ENCODE data around the gene MYLK3.

MYLK3 gene

DNA sequence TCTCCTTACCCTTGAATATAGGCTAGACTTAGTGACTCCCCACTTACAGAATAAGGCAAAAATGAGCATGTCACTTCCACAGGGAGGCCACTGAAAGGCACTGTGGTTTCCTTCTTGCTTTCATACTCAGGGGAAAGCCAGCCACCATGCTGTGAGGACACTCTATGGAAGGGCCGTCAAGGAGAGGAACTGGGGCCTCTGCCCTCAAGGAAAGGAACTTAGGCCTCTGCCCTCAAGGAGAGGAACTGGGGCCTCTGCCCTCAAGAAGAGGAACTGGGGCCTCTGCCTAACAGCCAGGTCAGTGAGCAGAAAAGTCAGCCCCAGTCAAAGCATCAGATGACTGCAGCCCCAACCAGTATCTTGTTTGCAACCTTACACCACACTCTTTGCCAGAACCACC is 89.2 kb downstream of the MYLK3 start:
- Mint-ChIP-seq H3K36me3 (ENCODE audit: insufficient read depth) (peaks cover 42% of the 10 kb centered on the region), H3K4me3 (no peak overlapping the region), H3K27me3 (no peaks in the 10 kb centered on the region), H3K27ac (ENCODE audit: low read depth) (peak overlapping the region; percentile 53), H3K9me3 (no peaks in the 10 kb centered on the region), H3K4me1 (peaks cover 5% of the 10 kb centered on the region)
- DNase-seq (ENCODE audit: low spot score in 2 of 2), result no peak
- ATAC-seq (replicated peaks; ENCODE audit: extremely low read depth, poor library complexity, severe bottlenecking), result peak; percentile 36

Data from central memory CD8-positive, alpha-beta T cell (primary cell).